HUES6 (cell line): ENCODE measurements around the gene DCDC2.
"Not testable (repeated sequence)": the region's sequence is repeated elsewhere in the genome, so short reads cannot be mapped to it uniquely, and the experiment has no call there.

Experiments
- H3K27ac ChIP-seq: 2 replicates; pipeline ENCODE4 v1.7.0; 2013; ENCODE audit warnings: low read depth, mild to moderate bottlenecking, low read length, inconsistent platforms
- H3K27me3 ChIP-seq: 2 replicates; pipeline ENCODE4 v1.6.1; 2013; ENCODE audit warnings: low read length; ENCODE audit not compliant: control insufficient read depth, insufficient read depth
- H3K36me3 ChIP-seq: 2 replicates; pipeline ENCODE4 v1.6.1; 2013; ENCODE audit warnings: low read length; ENCODE audit not compliant: control insufficient read depth, insufficient read depth
- H3K4me1 ChIP-seq: 2 replicates; pipeline ENCODE4 v1.6.1; 2013; ENCODE audit warnings: low read length; ENCODE audit not compliant: control insufficient read depth, insufficient read depth
- H3K4me3 ChIP-seq: 2 replicates; pipeline ENCODE4 v1.5.1; 2013; ENCODE audit warnings: low read depth, low read length
- H3K9ac ChIP-seq: one replicate; pipeline ENCODE4 v1.6.1; 2013; ENCODE audit warnings: mild to moderate bottlenecking, low read length
- H3K9me3 ChIP-seq: 2 replicates; pipeline ENCODE4 v1.6.1; 2013; ENCODE audit warnings: low read depth, low read length; ENCODE audit not compliant: control insufficient read depth, insufficient read depth

The DCDC2 gene

DNA sequence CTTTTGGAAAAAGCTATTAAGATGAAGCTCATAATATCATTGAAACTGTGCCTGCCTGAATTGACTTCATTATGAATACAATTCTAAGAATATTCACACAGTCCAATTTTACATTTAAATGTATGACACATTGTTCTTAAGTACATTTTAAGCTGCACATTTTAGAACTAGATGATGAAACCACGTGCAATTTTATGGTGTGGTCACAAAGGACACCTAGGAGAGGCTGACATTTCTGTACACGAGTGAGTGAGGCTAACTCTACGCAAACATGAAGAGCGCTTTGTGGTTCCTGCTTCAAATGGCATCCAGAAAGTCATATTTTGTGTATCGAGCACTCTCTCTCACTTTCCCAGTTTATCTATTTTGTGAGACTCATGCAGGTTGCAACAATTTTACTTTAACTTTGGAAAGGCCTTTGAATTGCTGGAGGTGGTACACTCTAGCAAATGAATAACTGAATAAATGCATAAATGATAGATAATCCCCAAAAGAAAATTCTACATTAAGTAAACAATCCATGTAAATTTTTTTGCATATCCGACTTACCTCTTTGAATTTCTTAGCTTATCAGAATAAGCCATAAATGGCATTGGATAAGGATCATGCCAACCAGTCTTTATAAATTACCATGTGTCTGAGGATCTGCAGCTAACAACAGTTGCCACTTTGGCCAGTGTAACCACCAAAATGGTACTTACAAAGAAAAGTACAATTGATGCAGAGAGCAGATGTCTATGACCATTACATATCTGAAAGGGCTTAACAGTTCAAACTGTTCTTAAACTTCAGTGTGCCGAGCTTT lies 134.5 kb downstream of the DCDC2 start:
- no peaks in the 10 kb centered on the region for H3K36me3 ChIP-seq
- no peak overlapping the region for H3K9ac ChIP-seq
- no peaks in the 10 kb centered on the region for H3K9me3 ChIP-seq
- no peak overlapping the region for H3K4me3 ChIP-seq
- no peak overlapping the region for H3K27ac ChIP-seq
- no peaks in the 10 kb centered on the region for H3K27me3 ChIP-seq
- H3K4me1 ChIP-seq: peaks cover 8% of the 10 kb centered on the region

GRCh38 chr6:24219670-24220069 lies 138.2 kb downstream of the DCDC2 start:
- Histone ChIP-seq H3K9me3 (no peaks in the 10 kb centered on the region), H3K4me1 (peaks cover 11% of the 10 kb centered on the region), H3K4me3 (no peak overlapping the region), H3K9ac (no peak overlapping the region), H3K27me3 (no peaks in the 10 kb centered on the region), H3K27ac (no peak overlapping the region), H3K36me3 (no peaks in the 10 kb centered on the region)

DNA sequence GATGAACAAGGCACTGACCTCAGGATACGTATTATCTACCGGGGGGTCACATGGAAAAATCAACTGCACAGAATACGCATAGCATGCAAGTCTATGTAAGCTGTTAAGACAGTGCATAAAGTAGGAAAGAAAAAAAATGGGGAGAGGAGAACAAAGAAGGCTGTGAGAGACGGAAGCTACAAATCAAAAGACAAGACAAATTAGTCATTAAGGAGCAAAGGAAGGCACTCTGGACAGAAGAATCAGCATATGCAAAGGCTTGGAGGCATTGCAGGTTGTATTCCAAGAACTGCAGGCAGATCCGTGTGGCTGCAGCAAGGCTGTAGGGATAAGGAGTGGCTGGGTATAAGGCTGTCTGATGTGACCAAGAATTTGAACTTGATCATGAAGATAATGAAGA lies 142.9 kb downstream of the DCDC2 start:
- Histone ChIP-seq H3K4me1 (peaks cover 11% of the 10 kb centered on the region), H3K9me3 (no peaks in the 10 kb centered on the region), H3K4me3 (no peak overlapping the region), H3K9ac (no peak overlapping the region), H3K27ac (no peak overlapping the region), H3K36me3 (no peaks in the 10 kb centered on the region), H3K27me3 (no peaks in the 10 kb centered on the region)

- no peak overlapping the region for H3K27ac ChIP-seq
- no peak overlapping the region for H3K9ac ChIP-seq
- no peaks in the 10 kb centered on the region for H3K36me3 ChIP-seq
- no peaks in the 10 kb centered on the region for H3K27me3 ChIP-seq
- no peak overlapping the region for H3K4me3 ChIP-seq
- H3K4me1 ChIP-seq: no peaks in the 10 kb centered on the region
- no peaks in the 10 kb centered on the region for H3K9me3 ChIP-seq
Measured at GRCh38 chr6:24207413-24207812, 150.4 kb downstream of the DCDC2 start.

- Histone ChIP-seq H3K9ac (no peak overlapping the region), H3K27me3 (no peaks in the 10 kb centered on the region), H3K9me3 (no peaks in the 10 kb centered on the region), H3K27ac (no peak overlapping the region), H3K4me3 (no peak overlapping the region), H3K4me1 (no peaks in the 10 kb centered on the region), H3K36me3 (no peaks in the 10 kb centered on the region)
Measured at GRCh38 chr6:24205020-24205492, 152.8 kb downstream of the DCDC2 start.

- H3K9ac ChIP-seq: not testable (repeated sequence)
Measured at GRCh38 chr6:24204113-24204512, 153.7 kb downstream of the DCDC2 start.

GRCh38 chr6:24197892-24198291 lies 160.0 kb downstream of the DCDC2 start:
- no peak overlapping the region for H3K9ac ChIP-seq
- no peak overlapping the region for H3K4me3 ChIP-seq
- no peaks in the 10 kb centered on the region for H3K4me1 ChIP-seq
- H3K27ac ChIP-seq: no peak overlapping the region
- H3K9me3 ChIP-seq: no peaks in the 10 kb centered on the region
- H3K27me3 ChIP-seq: no peaks in the 10 kb centered on the region
- H3K36me3 ChIP-seq: no peaks in the 10 kb centered on the region

More at GRCh38 chr6:24204113-24204512, 153.7 kb downstream of the DCDC2 start:
- not testable (repeated sequence) for H3K9me3 ChIP-seq, H3K27ac ChIP-seq, H3K4me3 ChIP-seq, H3K36me3 ChIP-seq, H3K4me1 ChIP-seq, H3K27me3 ChIP-seq

DNA sequence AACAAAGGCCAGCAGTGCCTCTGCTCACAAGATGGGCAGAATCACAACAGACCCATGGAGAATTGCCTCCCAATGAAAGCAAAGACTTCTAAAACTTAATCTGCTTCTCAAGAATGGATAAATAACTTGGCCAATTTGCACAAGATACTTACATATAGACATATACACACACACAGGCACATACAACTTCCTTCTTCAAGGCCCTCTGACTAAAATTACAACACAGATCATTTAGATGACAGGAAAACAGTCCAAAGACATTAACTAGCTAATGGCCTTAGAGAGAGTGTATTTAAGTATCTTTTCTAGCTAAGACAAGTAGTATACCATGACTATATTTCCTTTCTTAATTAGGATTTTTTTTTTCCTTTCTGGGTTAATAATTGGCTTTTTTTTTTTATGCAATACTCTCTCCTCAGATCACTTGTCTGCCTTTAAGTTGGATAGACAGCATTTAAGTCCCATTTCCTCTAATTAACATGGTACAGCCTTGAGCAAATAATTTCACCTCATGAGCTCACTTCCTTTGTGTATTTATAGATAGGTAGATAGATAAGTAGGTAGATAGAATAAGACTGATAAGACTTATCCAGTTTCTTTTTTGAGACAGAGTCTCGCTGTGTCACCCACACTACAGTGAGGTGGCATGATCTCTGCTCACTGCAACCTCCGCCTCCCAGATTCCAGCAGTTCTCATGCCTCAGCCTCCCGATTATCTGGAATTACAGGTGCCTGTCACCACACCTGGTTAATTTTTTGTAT lies 161.8 kb downstream of the DCDC2 start:
- no peaks in the 10 kb centered on the region for H3K9me3 ChIP-seq
- H3K36me3 ChIP-seq: no peaks in the 10 kb centered on the region
- no peak overlapping the region for H3K9ac ChIP-seq
- no peak overlapping the region for H3K27ac ChIP-seq
- no peaks in the 10 kb centered on the region for H3K4me1 ChIP-seq
- H3K27me3 ChIP-seq: no peaks in the 10 kb centered on the region
- no peak overlapping the region for H3K4me3 ChIP-seq

GRCh38 chr6:24194978-24195700 lies 162.7 kb downstream of the DCDC2 start:
- Histone ChIP-seq H3K27me3 (no peaks in the 10 kb centered on the region), H3K27ac (no peak overlapping the region)

DNA sequence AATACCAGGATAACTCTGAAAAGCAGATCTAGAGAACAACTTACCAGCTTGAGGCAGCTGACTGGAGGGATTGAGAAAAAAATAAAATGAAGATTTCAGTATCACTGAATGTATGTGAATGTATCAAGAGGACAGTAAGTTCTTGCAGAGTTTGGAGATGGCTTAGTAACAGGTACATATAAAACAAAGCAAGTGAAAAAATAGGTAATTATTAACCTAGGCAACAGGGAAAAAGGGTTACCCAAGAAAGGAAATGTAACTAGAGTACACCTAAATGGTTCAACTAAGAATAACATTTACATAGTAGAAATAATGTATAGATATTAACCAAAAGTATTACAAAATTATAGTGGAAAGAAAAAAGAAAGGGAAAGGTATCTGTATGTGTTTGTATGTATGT lies 164.5 kb downstream of the DCDC2 start:
- H3K4me1 ChIP-seq: no peaks in the 10 kb centered on the region
- no peak overlapping the region for H3K4me3 ChIP-seq
- H3K9me3 ChIP-seq: no peaks in the 10 kb centered on the region
- no peaks in the 10 kb centered on the region for H3K36me3 ChIP-seq
- no peaks in the 10 kb centered on the region for H3K27me3 ChIP-seq
- no peak overlapping the region for H3K27ac ChIP-seq
- H3K9ac ChIP-seq: no peak overlapping the region

More at GRCh38 chr6:24194978-24195700, 162.7 kb downstream of the DCDC2 start:
- H3K9ac ChIP-seq: no peak overlapping the region
- no peaks in the 10 kb centered on the region for H3K4me1 ChIP-seq
- H3K36me3 ChIP-seq: no peaks in the 10 kb centered on the region
- H3K9me3 ChIP-seq: no peaks in the 10 kb centered on the region
- no peak overlapping the region for H3K4me3 ChIP-seq

DNA sequence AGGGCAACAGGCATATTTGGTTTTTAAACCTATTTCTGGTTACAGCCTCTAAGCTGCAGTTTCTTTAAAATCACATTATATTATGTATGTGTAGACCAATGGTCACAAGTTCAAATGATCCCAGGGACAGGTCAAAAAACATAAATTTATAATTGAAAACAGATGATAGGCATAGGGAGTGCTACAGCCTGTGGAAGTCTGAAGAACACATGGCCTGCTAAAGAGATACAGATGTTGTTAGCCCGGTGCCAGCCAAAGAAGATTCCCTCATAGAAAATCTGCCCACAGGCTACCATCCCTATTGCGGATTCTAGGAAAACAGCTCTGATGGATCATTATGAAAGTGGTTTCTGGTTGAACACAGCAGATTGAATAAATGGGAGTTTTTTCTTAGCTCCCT lies 166.5 kb downstream of the DCDC2 start:
- Histone ChIP-seq H3K9ac (no peak overlapping the region), H3K27me3 (no peaks in the 10 kb centered on the region), H3K4me3 (no peak overlapping the region), H3K27ac (no peak overlapping the region), H3K4me1 (no peaks in the 10 kb centered on the region), H3K36me3 (no peaks in the 10 kb centered on the region), H3K9me3 (no peaks in the 10 kb centered on the region)
